IMR-90 (cell line): ENCODE results near the gene GPR21.

ENCODE experiments used
- BHLHE40 ChIP-seq: fragments of 150-350 bp; IDR thresholded peaks from 2 replicates; pipeline ENCODE4 v1.6.1; 2016; ENCODE audit warnings: mild to moderate bottlenecking, low read depth, low read length
- CEBPB ChIP-seq: IDR thresholded peaks from 2 replicates; pipeline ENCODE4 v1.6.1; 2012; ENCODE audit warnings: low read depth, low read length, improper control_type of control experiment
- CHD1 ChIP-seq: IDR thresholded peaks from 2 replicates; pipeline ENCODE4 v1.6.1; 2012; ENCODE audit warnings: low read depth, low read length, improper control_type of control experiment
- MAFK ChIP-seq: IDR thresholded peaks from 2 replicates; pipeline ENCODE4 v1.6.1; 2012; ENCODE audit warnings: low read depth, low read length, improper control_type of control experiment
- MAZ ChIP-seq: IDR thresholded peaks from 2 replicates; pipeline ENCODE4 v1.6.1; 2012; ENCODE audit warnings: low read depth, mild to moderate bottlenecking, low read length, improper control_type of control experiment, moderate library complexity, borderline replicate concordance
- MXI1 ChIP-seq: IDR thresholded peaks from 2 replicates; pipeline ENCODE4 v1.6.1; 2012; ENCODE audit warnings: low read depth, mild to moderate bottlenecking, low read length, moderate library complexity, borderline replicate concordance
- POLR2A ChIP-seq: IDR thresholded peaks from 2 replicates; pipeline ENCODE4 v1.6.1; 2012; ENCODE audit warnings: mild to moderate bottlenecking, low read depth, low read length
- RAD21 ChIP-seq: IDR thresholded peaks from 2 replicates; pipeline ENCODE4 v1.6.1; 2012; ENCODE audit warnings: low read length, improper control_type of control experiment
- RFX5 ChIP-seq: IDR thresholded peaks from 2 replicates; pipeline ENCODE4 v1.8.0; 2012; ENCODE audit warnings: low read depth, mild to moderate bottlenecking, low read length, moderate library complexity
- SMC3 ChIP-seq: fragments of 150-350 bp; IDR thresholded peaks from 2 replicates; pipeline ENCODE4 v1.6.1; 2016; ENCODE audit warnings: low read depth, mild to moderate bottlenecking, antibody characterized with exemption, low read length, moderate library complexity
- TF ChIP-seq, protein P1 (sequence below): conservative IDR thresholded peaks from 2 replicates; pipeline ENCODE4 v1.5.1; 2012; ENCODE audit warnings: mild to moderate bottlenecking, low read depth, low read length, improper control_type of control experiment
- TF ChIP-seq, protein P2 (sequence below): fragments of 150-350 bp; IDR thresholded peaks from 2 replicates; pipeline ENCODE4 v1.6.1; 2017; ENCODE audit warnings: mild to moderate bottlenecking, antibody characterized with exemption, low read length, low read depth
- TF ChIP-seq, protein P3 (sequence below): fragments of 150-350 bp; IDR thresholded peaks from 2 replicates; pipeline ENCODE4 v1.6.1; 2016; ENCODE audit warnings: low read depth, mild to moderate bottlenecking, low read length, moderate library complexity, borderline replicate concordance

DNA sequence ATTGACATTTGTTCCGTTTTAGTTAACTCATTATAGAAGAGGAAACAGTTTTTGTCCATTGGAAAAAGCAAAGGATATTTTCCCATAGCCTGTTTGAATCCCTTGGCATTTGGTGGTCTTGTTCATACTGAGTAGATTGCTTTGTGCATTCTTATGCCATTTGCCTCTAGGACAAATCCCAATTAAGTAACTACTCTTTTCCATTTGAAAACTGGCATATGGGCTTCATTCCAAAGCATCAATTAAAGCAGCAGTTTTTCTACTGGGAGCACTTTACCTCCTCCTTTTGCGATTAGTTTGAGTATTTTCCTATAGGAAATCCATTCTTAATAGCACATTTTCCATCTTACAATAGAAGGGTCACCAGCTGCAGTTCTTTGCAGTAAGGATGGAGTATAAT, 31.2 kb downstream of the GPR21 start:
- TF ChIP-seq, protein P1, sequence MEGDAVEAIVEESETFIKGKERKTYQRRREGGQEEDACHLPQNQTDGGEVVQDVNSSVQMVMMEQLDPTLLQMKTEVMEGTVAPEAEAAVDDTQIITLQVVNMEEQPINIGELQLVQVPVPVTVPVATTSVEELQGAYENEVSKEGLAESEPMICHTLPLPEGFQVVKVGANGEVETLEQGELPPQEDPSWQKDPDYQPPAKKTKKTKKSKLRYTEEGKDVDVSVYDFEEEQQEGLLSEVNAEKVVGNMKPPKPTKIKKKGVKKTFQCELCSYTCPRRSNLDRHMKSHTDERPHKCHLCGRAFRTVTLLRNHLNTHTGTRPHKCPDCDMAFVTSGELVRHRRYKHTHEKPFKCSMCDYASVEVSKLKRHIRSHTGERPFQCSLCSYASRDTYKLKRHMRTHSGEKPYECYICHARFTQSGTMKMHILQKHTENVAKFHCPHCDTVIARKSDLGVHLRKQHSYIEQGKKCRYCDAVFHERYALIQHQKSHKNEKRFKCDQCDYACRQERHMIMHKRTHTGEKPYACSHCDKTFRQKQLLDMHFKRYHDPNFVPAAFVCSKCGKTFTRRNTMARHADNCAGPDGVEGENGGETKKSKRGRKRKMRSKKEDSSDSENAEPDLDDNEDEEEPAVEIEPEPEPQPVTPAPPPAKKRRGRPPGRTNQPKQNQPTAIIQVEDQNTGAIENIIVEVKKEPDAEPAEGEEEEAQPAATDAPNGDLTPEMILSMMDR, result no peak
- TF ChIP-seq, protein P2, sequence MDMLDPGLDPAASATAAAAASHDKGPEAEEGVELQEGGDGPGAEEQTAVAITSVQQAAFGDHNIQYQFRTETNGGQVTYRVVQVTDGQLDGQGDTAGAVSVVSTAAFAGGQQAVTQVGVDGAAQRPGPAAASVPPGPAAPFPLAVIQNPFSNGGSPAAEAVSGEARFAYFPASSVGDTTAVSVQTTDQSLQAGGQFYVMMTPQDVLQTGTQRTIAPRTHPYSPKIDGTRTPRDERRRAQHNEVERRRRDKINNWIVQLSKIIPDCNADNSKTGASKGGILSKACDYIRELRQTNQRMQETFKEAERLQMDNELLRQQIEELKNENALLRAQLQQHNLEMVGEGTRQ, result no peak
- TF ChIP-seq RAD21 (no peak), POLR2A (no peak), MXI1 (no peak), RFX5 (no peak), CEBPB (no peak), MAFK (no peak), CHD1 (no peak), SMC3 (no peak), MAZ (no peak), BHLHE40 (no peak)
- TF ChIP-seq, protein P3, sequence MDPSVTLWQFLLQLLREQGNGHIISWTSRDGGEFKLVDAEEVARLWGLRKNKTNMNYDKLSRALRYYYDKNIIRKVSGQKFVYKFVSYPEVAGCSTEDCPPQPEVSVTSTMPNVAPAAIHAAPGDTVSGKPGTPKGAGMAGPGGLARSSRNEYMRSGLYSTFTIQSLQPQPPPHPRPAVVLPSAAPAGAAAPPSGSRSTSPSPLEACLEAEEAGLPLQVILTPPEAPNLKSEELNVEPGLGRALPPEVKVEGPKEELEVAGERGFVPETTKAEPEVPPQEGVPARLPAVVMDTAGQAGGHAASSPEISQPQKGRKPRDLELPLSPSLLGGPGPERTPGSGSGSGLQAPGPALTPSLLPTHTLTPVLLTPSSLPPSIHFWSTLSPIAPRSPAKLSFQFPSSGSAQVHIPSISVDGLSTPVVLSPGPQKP, result no peak
